Mammary epithelial cell (primary cell): Measurements from ENCODE around the gene GOLPH3L.

Experiments
- EZH2 ChIP-seq: IDR thresholded peaks from 2 replicates; pipeline ENCODE4 v1.6.1; 2012; ENCODE audit warnings: low read length, inconsistent platforms, borderline replicate concordance
- TF ChIP-seq, protein P1 (sequence below), 2 donors: IDR thresholded peaks in 1 of 2; conservative IDR thresholded peaks in 1 of 2; 2 replicates each; pipeline ENCODE4 v1.5.1; 2011 to 2012; ENCODE audit warnings: inconsistent platforms in 2 of 2, low read length in 2 of 2, mild to moderate bottlenecking in 2 of 2, control low read depth in 1 of 2, low read depth in 1 of 2; ENCODE audit not compliant: insufficient read depth in 1 of 2; ENCODE audit errors: extremely low read depth in 1 of 2

GRCh38 chr1:150674881-150675280 is 22.1 kb downstream of the GOLPH3L start:
- TF ChIP-seq, protein P1, sequence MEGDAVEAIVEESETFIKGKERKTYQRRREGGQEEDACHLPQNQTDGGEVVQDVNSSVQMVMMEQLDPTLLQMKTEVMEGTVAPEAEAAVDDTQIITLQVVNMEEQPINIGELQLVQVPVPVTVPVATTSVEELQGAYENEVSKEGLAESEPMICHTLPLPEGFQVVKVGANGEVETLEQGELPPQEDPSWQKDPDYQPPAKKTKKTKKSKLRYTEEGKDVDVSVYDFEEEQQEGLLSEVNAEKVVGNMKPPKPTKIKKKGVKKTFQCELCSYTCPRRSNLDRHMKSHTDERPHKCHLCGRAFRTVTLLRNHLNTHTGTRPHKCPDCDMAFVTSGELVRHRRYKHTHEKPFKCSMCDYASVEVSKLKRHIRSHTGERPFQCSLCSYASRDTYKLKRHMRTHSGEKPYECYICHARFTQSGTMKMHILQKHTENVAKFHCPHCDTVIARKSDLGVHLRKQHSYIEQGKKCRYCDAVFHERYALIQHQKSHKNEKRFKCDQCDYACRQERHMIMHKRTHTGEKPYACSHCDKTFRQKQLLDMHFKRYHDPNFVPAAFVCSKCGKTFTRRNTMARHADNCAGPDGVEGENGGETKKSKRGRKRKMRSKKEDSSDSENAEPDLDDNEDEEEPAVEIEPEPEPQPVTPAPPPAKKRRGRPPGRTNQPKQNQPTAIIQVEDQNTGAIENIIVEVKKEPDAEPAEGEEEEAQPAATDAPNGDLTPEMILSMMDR (conservative IDR thresholded peaks at IDR 0.05 in 1 of 2, IDR thresholded peaks at IDR 0.05 in 1 of 2; ENCODE audit: extremely low read depth in 1 of 2, insufficient read depth in 1 of 2, low read depth in 1 of 2, low read length in 2 of 2): no peak
- no peak for TF ChIP-seq EZH2
